Activated naive CD4-positive, alpha-beta T cell (primary cell): ENCODE results near the gene PLPPR5.
"Not testable (repeated sequence)": the region's sequence is repeated elsewhere in the genome, so short reads cannot be mapped to it uniquely, and the experiment has no call there.

Experiments
- DNase-seq, 4 experiments: peaks; one replicate each; lab custom pipeline; 2025; lab: John Stamatoyannopoulos, UW

The PLPPR5 gene

DNA sequence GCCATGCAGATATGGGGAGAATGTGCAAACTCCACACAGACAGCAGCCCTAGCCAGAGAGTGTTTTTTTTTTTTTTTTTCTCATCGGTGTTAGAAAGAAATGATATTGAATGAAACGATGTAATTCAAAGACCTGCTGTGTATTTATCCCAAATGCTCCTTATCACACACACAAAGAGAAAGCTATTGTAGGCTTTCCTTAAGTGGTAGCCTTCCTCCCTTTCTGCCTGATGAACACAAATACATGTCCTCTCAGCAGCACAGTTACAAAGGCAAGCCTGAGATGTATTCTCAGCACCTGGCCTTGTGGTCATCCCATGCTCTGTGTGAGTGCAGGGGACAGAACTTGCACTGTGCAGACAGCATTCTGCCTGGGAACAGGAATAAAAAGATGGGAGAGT, 93.8 kb downstream of the PLPPR5 start:
- no peak for DNase-seq

DNA sequence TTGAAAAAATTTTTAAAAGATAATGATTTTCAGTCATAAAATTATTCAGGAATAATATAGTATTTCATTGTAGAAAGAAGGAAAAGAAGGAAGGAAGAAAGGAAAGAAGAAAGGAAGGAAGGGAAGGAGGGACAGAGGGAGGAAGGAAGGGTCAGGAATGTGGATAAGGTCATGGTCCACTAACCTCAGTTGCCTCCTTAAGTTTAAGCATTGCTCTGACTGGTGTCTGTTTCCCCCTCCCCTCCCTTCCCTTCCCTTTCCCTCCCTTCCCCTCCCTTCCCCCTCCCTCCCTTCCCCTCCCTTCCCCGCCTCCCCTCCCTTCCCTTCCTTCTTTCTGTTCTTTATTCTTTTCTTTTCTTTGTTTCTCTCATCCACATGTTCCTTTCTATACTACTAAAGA, 95.7 kb downstream of the PLPPR5 start:
- no peak for DNase-seq

GRCh38 chr1:98906809-98907208, 97.9 kb downstream of the PLPPR5 start:
- no peak for DNase-seq

DNA sequence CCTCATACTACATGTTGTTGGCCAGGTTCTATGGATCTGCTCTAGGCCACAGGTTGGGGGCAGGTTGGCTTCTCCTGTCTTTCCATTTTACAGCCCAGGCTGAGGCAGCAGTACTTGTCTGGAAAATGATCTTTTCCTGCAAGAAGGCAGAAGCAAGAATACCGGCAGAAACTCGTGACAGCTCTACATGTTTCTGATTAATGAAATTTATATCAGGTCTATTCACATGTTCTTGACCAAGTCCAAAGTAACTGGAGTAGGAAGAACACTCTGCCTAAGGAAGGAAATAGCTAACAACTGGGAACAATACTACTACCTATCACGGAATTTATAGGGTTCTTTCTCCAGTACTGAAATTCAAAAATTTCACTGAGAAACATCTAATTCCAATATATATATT, 98.3 kb downstream of the PLPPR5 start:
- no peak for DNase-seq

DNA sequence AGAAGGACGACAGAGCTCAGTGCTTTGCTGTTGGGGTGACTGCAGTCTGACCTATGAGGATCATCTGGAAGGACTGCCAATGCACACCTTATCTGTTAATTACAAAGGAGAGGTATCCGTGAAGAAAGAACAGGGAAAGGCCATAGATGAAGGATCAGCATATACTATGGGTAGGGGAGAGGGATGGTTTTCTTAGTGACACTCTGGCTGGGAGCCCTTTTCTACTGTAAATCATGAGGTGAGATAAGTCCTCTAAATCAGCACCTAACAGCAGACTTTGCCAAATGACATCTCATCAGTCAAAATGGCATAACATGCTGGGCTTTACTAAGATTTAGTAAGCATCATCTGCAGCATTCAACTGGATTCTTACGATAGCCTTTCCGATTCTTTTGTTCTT, 100.0 kb downstream of the PLPPR5 start:
- no peak for DNase-seq

GRCh38 chr1:98903726-98904125, 100.9 kb downstream of the PLPPR5 start:
- DNase-seq: no peak

DNA sequence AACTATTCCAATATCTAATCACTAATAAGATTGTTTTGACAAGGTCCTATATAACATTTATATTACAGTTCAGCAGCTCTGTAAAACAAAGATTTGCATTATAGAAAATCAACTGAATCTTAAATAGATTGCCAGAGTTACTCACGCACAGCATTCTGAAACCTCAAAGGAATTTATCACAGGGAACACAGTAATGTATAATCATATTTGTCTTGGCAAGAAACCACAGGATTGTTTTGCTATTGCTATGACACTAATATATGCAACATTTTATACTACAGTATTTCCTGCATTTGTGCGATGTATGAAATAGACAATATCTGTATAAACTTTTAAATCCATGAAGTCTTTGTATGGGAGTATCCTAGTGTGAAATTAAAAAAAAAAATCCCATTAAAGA, 101.4 kb downstream of the PLPPR5 start:
- no peak for DNase-seq

DNA sequence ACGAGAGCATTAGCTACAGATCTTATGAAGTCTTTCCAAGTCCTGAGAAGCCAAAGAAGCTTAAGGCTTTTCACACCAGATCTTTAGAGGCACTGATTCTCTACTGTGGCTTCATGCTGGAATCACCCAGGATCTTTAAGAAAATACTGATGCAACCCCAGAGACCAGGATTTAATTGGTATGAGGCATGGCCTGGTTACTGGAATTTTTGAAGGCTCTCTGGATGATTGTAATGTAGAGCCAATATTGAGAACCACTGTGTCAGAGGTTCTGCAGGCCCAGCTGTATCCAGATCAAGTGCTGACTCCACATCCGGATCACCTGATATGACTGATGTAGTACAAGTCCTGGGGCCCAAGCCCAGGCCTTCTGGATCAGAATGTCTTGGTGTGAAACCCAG, 105.7 kb downstream of the PLPPR5 start:
- no peak for DNase-seq

DNA sequence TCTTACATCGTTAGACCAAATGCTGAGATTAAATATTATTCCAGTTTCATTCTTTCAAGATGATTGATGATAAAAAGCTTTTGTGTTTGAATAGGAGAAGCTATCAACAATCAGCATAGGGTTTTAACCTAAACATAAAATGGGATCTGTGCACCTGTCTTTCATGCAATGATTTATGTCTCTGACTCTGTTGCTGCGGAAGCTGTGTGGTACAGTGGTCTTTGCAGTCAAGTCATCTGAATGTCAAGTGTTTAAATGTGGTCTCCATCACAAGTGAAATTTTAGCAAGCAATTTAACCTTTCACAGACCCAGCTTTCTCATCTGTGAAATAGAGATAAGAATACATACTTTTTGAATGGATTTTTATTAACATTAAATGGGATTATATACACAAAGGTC, 107.2 kb downstream of the PLPPR5 start:
- DNase-seq: no peak

GRCh38 chr1:98896711-98897445, 107.8 kb downstream of the PLPPR5 start:
- DNase-seq: no peak

DNA sequence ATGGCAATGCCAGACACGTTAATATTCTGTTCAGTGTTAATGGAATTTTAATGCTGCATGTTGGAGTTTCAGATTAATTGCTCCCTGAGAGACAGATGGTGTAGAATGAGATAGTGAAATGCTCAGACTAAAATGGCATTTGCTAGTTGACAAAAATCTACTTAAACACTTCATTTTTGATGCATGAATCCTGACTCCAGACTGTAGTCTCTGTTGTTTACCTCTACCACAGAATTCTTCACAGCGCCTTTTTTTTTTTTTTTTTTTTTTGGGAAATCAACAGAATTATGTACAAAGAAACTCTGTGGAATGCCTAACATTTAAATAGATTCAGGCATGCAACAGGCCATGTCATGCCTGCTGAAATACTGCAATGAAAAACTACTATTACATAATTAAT, 111.3 kb downstream of the PLPPR5 start:
- no peak for DNase-seq

DNA sequence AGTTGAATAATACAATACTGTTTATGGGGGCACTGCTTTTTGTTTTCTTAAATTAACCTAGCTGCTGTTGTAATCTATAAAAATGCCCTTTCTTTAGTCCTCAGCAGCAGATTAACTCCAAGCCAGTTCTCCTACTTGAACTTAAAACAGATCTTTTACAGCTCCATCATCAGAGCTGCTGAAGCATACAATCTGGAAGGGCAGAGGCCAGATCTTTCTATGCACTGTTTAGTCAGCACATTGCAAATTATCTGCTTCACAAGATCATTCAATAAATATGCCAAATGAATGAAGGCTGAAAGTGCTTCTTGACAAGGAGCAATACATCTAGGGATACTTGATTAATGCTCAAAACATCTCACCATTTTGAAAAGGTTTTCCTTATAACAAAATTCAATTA, 115.8 kb downstream of the PLPPR5 start:
- DNase-seq: no peak

DNA sequence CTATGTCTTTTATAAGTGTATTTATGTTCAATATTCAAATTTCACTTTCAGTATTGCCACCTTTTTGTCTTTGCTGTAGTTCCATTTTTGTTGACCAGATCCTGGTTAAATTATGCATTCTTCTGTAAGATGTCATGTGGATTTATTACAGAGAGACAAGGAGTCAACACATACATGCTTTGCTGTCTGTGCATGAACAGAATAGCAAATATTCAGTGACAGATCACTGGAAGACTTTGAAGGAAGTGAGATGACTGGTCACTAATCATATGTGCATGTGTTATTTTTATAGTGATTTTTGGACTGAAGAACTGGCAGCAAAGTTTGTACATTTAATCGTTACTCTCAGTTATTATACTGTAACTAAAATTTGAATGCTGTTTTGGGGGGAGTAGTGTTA, 117.2 kb downstream of the PLPPR5 start:
- no peak for DNase-seq

- no peak for DNase-seq
These were observed 119.8 kb downstream of the PLPPR5 start for GRCh38 chr1:98884864-98885263.

- no peak for DNase-seq
These were observed 122.8 kb downstream of the PLPPR5 start for GRCh38 chr1:98881901-98882300.

DNA sequence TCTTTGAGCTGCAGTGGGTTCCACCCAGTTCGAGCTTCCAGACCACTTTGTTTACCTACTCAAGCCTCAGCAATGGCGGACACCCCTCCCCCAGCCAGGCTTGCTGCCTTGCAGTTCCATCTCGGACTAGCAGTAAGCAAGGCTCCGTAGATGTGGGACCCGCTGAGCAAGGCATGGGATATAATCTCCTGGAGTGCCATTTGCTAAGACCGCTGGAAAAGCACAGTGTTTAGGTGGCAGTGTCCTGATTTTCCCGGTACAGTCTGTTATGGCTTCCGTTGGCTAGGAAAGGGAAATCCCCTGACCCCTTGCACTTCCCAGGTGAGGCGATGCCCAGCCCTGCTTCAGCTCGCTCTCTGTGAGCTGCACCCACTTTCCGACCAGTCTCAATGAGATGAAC, 123.4 kb downstream of the PLPPR5 start:
- DNase-seq: not testable (repeated sequence)

DNA sequence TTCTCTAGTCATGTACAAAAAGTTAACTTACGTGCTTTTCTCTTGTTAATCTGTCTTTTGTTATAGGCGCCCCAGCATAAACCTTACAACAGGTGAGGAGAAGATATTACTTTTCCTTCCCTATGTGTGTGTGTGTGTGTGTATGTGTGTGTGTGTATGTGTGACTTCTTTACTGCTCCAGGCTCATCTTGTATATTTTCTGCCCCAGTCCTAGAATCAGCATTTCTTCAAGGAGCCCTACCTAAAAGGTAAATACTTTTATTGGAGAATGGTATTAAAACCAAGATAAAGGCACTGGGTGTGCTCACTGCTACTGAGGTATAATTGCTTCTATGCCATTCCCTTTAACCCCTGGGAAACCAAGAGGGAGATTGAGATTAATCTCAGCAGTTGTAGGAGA, 129.8 kb downstream of the PLPPR5 start:
- no peak for DNase-seq

- peak in 2 of 4 experiments; percentile 7 for DNase-seq
These were observed 133.4 kb downstream of the PLPPR5 start for GRCh38 chr1:98870959-98871903.

DNA sequence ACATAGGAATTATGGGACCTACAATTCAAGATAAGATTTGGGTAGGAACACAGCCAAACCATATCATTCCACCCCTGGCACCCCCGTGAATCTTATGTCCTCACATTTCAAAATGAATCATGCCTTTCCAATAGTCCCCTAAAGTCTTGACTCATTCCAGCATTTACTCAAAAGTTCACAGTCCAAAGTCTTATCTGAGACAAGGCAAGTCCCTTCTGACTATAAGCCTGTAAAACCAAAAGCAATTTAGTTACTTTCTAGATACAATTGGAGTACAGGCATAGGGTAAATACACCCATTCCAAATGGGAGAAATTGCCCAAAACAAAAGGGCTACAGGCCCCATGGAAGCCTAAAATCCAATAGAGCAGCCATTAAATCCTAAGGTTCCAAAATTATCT, 138.9 kb downstream of the PLPPR5 start:
- DNase-seq: no peak

- DNase-seq: no peak
These were observed 144.3 kb downstream of the PLPPR5 start for GRCh38 chr1:98860329-98860728.

DNA sequence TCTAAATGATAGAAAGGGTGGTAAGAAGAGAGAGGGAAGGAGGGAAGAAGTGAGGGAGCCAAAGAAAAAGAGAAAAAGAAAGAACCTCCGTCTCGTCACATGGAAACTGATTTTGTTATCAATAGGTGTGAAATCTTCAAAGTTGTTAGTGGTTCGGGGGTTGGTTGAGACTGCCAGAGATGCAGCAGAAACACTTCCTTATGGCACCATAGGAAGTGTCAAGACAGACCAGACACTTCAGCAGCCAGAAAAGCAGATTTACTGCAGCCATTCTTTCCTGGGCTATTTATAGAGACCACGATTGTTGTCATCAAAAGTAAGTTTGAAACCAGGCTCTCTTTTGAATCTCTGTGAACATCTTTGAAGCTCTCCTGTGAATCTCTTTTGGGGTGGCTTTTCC, 150.5 kb downstream of the PLPPR5 start:
- DNase-seq: no peak

DNA sequence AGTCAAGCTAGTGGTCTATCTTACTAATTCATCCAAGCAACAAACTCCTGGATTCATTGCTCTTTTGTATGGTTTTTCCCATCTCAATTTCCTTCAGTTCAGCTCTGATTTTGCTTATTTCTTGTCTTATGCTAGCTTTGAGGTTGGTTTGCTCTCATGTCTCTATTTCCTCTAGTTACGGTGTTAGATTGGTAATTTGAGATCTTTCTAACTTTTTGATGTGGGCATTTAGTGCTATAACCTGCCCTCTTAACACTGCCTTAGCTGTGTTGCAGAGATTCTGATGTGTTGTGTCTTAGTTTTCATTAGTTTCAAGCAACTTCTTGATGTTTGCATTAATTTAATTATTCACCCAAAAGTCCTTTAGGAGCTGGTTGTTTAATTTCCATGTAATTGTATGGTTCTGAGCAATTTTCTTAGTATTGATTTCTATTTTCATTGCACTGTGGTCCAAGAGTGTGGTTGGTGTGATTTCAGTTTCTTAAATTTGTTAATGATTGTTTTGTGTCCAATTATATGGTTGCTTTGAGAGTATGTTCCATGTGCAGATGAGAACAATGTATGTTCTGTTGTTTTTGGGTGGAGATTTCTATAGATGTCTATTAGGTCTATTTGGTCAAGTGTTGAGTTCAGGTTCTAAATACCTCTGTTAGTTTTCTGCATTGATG, 154.6 kb downstream of the PLPPR5 start:
- no peak for DNase-seq

GRCh38 chr1:98842241-98842640, 162.4 kb downstream of the PLPPR5 start:
- DNase-seq: no peak
